Right forelimb (tissue), 1 donor: Measurements from ENCODE around the gene CAPN15.
A peak's percentile ranks its signal among the peaks of the same experiment; 100 is the strongest.

ENCODE experiments used
- DNase-seq: peaks from one replicate; pipeline ENCODE4 v3.0.0-alpha.2; 2018

CAPN15 gene

GRCh38 chr16:563072-563644, 35.6 kb downstream of the CAPN15 start:
- DNase-seq = no peak

GRCh38 chr16:564690-565418, 37.3 kb downstream of the CAPN15 start:
- no peak for DNase-seq

- no peak for DNase-seq
Observed at GRCh38 chr16:565419-566330, 38.2 kb downstream of the CAPN15 start.

GRCh38 chr16:566475-567372, 39.2 kb downstream of the CAPN15 start, which contains the start of gene NHLRC4:
NHLRC4 (plus strand) TSS chr16:567005; CDS start chr16:568048, 1,043 bp downstream.
- DNase-seq = peak; percentile 71

GRCh38 chr16:567373-568256, 40.1 kb downstream of the CAPN15 start:
- DNase-seq = no peak

GRCh38 chr16:568401-569258, 41.1 kb downstream of the CAPN15 start:
- no peak for DNase-seq

GRCh38 chr16:569445-570254, 42.1 kb downstream of the CAPN15 start, which contains the start of gene PIGQ:
PIGQ (plus strand) TSS chr16:569968; CDS start chr16:574075, 4,107 bp downstream.
- DNase-seq = peak; percentile 87

GRCh38 chr16:572865-573650, 45.5 kb downstream of the CAPN15 start:
- no peak for DNase-seq

- no peak for DNase-seq
Observed at GRCh38 chr16:574021-574760, 46.7 kb downstream of the CAPN15 start.

GRCh38 chr16:575354-576196, 48.1 kb downstream of the CAPN15 start:
- no peak for DNase-seq

GRCh38 chr16:576197-576822, 48.8 kb downstream of the CAPN15 start:
- DNase-seq = no peak

GRCh38 chr16:576823-577201, 49.3 kb downstream of the CAPN15 start:
- DNase-seq = no peak

GRCh38 chr16:577796-578195, 50.3 kb downstream of the CAPN15 start:
- DNase-seq = no peak

GRCh38 chr16:578232-578869, 50.8 kb downstream of the CAPN15 start:
- no peak for DNase-seq

- peak; percentile 72 for DNase-seq
Observed at GRCh38 chr16:578870-579405, 51.4 kb downstream of the CAPN15 start.
